Left ventricle myocardium inferior (tissue), 1 donor: ENCODE results near the gene FLYWCH1. TPM values are rescaled to one million over a fixed set of nuclear protein-coding genes. Genes with fewer than 3 reads are reported as not detected.

Source experiments
- DNase-seq: peaks from one replicate; pipeline ENCODE4 v3.0.0-alpha.2; 2020
- H3K27ac ChIP-seq: fragments of 200-600 bp; replicated peaks from 2 replicates; pipeline ENCODE4 v1.8.0; 2021
- H3K27me3 ChIP-seq: fragments of 200-600 bp; 2 replicates; pipeline ENCODE4 v1.8.0; 2021; ENCODE audit warnings: low read depth
- H3K36me3 ChIP-seq: fragments of 200-600 bp; 2 replicates; pipeline ENCODE4 v1.8.0; 2021
- H3K4me1 ChIP-seq: fragments of 200-600 bp; 2 replicates; pipeline ENCODE4 v1.8.0; 2021
- H3K4me3 ChIP-seq: fragments of 200-600 bp; 2 replicates; pipeline ENCODE4 v1.8.0; 2021; ENCODE audit warnings: mild to moderate bottlenecking, moderate library complexity
- H3K9me3 ChIP-seq: fragments of 200-600 bp; replicated peaks from 2 replicates; pipeline ENCODE4 v1.8.0; 2021
- intact Hi-C: fragments of 100-400 bp; cut with micrococcal nuclease; formaldehyde crosslinking; loops from one replicate; pipeline ENCODE4 v1.11.0; 2022
- total RNA-seq: library from RNA; stranded (reverse); fragmentation: NEBNext Ultra II Directional; extraction: Animal tissue kit (Norgen Biotek cat#: 25700); gene quantifications from one replicate; pipeline ENCODE4 v1.2.1, GENCODE V29; 2021
- TF ChIP-seq, protein P1 (sequence below): fragments of 200-600 bp; IDR thresholded peaks from 2 replicates; pipeline ENCODE4 v1.8.0; 2021; ENCODE audit warnings: antibody characterized with exemption, mild to moderate bottlenecking, borderline replicate concordance
- donor health status: DM: no; HTN: yes; CAD: no; lungs with severe emphysema.

Gene FLYWCH1
- total RNA-seq, 1 donor from 2014 or later: 35.7 TPM

DNA sequence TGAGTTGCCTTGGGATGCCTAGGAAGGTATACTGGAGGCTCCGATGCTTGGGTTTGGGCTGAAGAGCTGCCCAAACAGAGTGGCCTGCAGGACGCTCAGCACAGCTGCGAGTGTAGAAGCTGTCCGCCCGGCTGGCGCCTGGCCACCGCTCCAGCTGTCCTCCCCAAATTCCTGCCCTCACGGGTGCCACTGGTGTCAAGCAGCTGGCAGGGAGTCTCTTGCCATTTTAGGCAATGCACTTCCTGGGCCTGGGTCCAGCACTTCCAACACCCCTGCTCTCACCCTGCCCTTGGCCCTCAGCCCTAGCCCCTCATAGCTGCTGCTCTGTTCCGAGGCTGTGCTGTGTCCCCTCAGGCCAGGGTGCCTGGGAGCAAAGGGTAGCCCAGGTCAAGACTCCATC is 73.7 kb downstream of the FLYWCH1 start:
- Histone ChIP-seq H3K4me1 (peaks cover 43% of the 10 kb centered on the region), H3K27me3 (peaks cover 43% of the 10 kb centered on the region), H3K4me3 (peak overlapping the region; percentile 37), H3K27ac (peak overlapping the region; percentile 93), H3K9me3 (no peaks in the 10 kb centered on the region), H3K36me3 (no peaks in the 10 kb centered on the region)
- intact Hi-C loops: no loop called here
- TF ChIP-seq, protein P1, sequence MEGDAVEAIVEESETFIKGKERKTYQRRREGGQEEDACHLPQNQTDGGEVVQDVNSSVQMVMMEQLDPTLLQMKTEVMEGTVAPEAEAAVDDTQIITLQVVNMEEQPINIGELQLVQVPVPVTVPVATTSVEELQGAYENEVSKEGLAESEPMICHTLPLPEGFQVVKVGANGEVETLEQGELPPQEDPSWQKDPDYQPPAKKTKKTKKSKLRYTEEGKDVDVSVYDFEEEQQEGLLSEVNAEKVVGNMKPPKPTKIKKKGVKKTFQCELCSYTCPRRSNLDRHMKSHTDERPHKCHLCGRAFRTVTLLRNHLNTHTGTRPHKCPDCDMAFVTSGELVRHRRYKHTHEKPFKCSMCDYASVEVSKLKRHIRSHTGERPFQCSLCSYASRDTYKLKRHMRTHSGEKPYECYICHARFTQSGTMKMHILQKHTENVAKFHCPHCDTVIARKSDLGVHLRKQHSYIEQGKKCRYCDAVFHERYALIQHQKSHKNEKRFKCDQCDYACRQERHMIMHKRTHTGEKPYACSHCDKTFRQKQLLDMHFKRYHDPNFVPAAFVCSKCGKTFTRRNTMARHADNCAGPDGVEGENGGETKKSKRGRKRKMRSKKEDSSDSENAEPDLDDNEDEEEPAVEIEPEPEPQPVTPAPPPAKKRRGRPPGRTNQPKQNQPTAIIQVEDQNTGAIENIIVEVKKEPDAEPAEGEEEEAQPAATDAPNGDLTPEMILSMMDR: no peak
- peak; percentile 61 for DNase-seq

DNA sequence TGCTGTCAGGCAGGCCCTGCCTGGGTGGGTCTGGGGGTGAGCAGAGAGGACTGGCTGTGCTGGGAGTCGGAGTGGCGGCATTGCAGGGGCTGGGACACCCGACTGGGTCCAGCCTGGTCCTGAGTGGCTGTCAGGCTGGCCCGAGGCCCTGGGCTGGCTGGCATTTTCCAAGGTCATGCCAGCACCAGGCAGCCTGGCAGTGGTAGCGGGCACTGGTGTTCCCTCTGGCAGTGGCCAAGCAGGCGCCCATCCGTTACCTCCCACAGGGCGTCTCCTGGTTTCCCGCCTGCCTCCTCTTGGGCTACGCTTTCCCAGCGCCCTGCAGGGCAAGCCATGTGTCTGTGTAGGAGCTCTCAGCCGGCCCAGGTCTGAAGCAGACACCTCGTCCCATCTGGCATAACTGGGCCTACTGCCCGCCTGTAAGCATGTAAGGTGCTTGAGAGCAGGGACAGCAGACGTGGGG is 74.2 kb downstream of the FLYWCH1 start:
- H3K27ac ChIP-seq: peak overlapping the region; percentile 93
- peaks cover 43% of the 10 kb centered on the region for H3K27me3 ChIP-seq
- peak overlapping the region; percentile 37 for H3K4me3 ChIP-seq
- peak; percentile 70 for DNase-seq
- no peaks in the 10 kb centered on the region for H3K9me3 ChIP-seq
- intact Hi-C loops: no loop called here
- TF ChIP-seq, protein P1: no peak
- H3K4me1 ChIP-seq: peaks cover 39% of the 10 kb centered on the region
- H3K36me3 ChIP-seq: no peaks in the 10 kb centered on the region

DNA sequence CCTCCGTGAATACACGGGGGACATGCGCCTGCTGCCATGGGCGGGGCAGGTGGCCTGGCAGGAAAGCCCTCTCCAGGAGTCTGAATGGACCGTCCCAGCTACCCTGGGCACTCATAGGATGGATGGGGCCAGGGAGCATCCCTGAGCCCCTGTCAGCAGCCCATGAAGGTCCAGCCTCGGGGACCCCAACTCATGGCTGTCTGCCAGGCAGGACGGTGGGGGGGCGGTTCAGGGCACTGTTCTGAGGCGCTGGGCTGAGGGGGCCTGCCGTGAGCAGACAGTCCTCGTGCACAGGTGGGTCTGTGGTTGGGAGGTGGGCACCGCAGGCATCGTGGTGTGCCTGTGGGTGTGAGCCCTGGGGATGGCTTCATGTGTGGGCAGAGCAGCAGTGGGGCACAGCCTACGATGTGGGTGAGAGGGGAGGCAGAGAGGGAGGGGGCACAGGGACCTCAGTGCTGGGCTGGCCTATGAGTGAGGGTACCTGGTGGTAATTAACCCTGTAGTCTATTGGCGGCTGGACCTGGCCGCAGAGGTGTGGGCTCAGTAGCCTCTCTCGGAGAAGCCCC is 75.0 kb downstream of the FLYWCH1 start:
- Histone ChIP-seq H3K36me3 (no peaks in the 10 kb centered on the region), H3K9me3 (no peaks in the 10 kb centered on the region), H3K27ac (peak overlapping the region; percentile 93), H3K27me3 (peaks cover 43% of the 10 kb centered on the region), H3K4me1 (peaks cover 34% of the 10 kb centered on the region), H3K4me3 (no peak overlapping the region)
- no peak for DNase-seq
- TF ChIP-seq, protein P1: no peak
- intact Hi-C loops: no loop called here

DNA sequence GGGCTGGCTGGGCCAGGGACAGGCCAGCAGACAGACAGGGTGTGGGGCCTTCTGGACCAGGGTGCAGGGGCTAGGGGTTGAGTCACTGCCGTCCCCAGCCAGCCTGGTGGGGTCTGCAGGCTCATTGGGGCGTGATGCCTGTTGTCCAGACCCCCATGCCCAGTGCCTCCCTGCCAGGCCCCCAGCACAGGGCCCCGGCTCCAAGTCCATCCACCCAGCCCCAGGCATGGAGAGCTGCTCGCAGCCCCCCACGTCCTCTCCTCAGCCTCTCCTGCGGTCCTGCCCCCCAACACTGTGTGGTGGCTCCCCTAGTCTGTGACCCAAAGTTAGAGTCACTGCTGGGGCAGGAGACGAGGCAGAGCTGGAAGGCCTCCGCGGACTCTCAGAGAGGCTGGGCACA is 75.6 kb downstream of the FLYWCH1 start:
- H3K4me1 ChIP-seq: peaks cover 34% of the 10 kb centered on the region
- no peak overlapping the region for H3K4me3 ChIP-seq
- no peak for DNase-seq
- no peaks in the 10 kb centered on the region for H3K9me3 ChIP-seq
- TF ChIP-seq, protein P1: no peak
- intact Hi-C loops: no loop called here
- H3K27me3 ChIP-seq: peaks cover 43% of the 10 kb centered on the region
- no peak overlapping the region for H3K27ac ChIP-seq
- H3K36me3 ChIP-seq: no peaks in the 10 kb centered on the region

GRCh38 chr16:2987833-2988232 is 76.1 kb downstream of the FLYWCH1 start:
- TF ChIP-seq, protein P1: no peak
- DNase-seq: no peak
- intact Hi-C loops: no loop called here
- no peak overlapping the region for H3K4me3 ChIP-seq
- no peaks in the 10 kb centered on the region for H3K36me3 ChIP-seq
- H3K27me3 ChIP-seq: peaks cover 43% of the 10 kb centered on the region
- H3K27ac ChIP-seq: no peak overlapping the region
- H3K4me1 ChIP-seq: peaks cover 34% of the 10 kb centered on the region
- H3K9me3 ChIP-seq: no peaks in the 10 kb centered on the region
